Bone marrow (tissue), 2 donors: ENCODE measurements around the gene BMS1.
A peak's percentile ranks its signal among the peaks of the same experiment; 100 is the strongest.
"Not testable (repeated sequence)": the region's sequence is repeated elsewhere in the genome, so short reads cannot be mapped to it uniquely, and the experiment has no call there.

Experiments
- DNase-seq, 2 donors: peaks; one replicate each; lab custom pipeline; 2025; lab: John Stamatoyannopoulos, UW

BMS1 gene

GRCh38 chr10:42785759-42786158, 3.2 kb downstream of the BMS1 start:
- DNase-seq, result no peak

- DNase-seq, result no peak
Measured at GRCh38 chr10:42790835-42791234, 8.2 kb downstream of the BMS1 start.

- DNase-seq, result no peak
Measured at GRCh38 chr10:42795701-42796100, 13.1 kb downstream of the BMS1 start.

- DNase-seq, result no peak
Measured at GRCh38 chr10:42801135-42801534, 18.5 kb downstream of the BMS1 start.

- no peak for DNase-seq
Measured at GRCh38 chr10:42802876-42803275, 20.3 kb downstream of the BMS1 start.

- DNase-seq, result no peak
Measured at GRCh38 chr10:42809676-42810075, 27.1 kb downstream of the BMS1 start.

- DNase-seq, result no peak
Measured at GRCh38 chr10:42812028-42812427, 29.4 kb downstream of the BMS1 start.

GRCh38 chr10:42813989-42814687, 31.5 kb downstream of the BMS1 start:
- not testable (repeated sequence) for DNase-seq

GRCh38 chr10:42816334-42816733, 33.7 kb downstream of the BMS1 start:
- DNase-seq, result not testable (repeated sequence)

GRCh38 chr10:42816912-42817311, 34.3 kb downstream of the BMS1 start:
- DNase-seq, result no peak

- not testable (repeated sequence) for DNase-seq
Measured at GRCh38 chr10:42817417-42817816, 34.8 kb downstream of the BMS1 start.

GRCh38 chr10:42826759-42827158, 44.2 kb downstream of the BMS1 start:
- DNase-seq, result not testable (repeated sequence)

GRCh38 chr10:42827201-42827600, 44.6 kb downstream of the BMS1 start:
- no peak for DNase-seq

GRCh38 chr10:42828391-42828790, 45.8 kb downstream of the BMS1 start:
- not testable (repeated sequence) for DNase-seq

- DNase-seq, result no peak
Measured at GRCh38 chr10:42830237-42830636, 47.6 kb downstream of the BMS1 start.

- DNase-seq, result no peak
Measured at GRCh38 chr10:42836096-42836495, 53.5 kb downstream of the BMS1 start.

GRCh38 chr10:42836771-42837468, 54.3 kb downstream of the BMS1 start:
- no peak for DNase-seq

GRCh38 chr10:42844810-42845209, 62.2 kb downstream of the BMS1 start:
- DNase-seq, result not testable (repeated sequence)

GRCh38 chr10:42847261-42847660, 64.7 kb downstream of the BMS1 start:
- DNase-seq, result not testable (repeated sequence)

GRCh38 chr10:42850931-42851330, 68.3 kb downstream of the BMS1 start:
- no peak for DNase-seq

- no peak for DNase-seq
Measured at GRCh38 chr10:42859256-42859655, 76.7 kb downstream of the BMS1 start.

- not testable (repeated sequence) for DNase-seq
Measured at GRCh38 chr10:42860016-42860415, 77.4 kb downstream of the BMS1 start.

GRCh38 chr10:42862801-42863200, 80.2 kb downstream of the BMS1 start:
- not testable (repeated sequence) for DNase-seq

- DNase-seq, result peak in 1 of 2 donors; percentile 15
Measured at GRCh38 chr10:42864575-42864974, 82.0 kb downstream of the BMS1 start.
